Erythroblast (primary cell): ENCODE data around the gene SPATA4.

Experiments used
- GATA1 ChIP-seq: IDR thresholded peaks from 2 replicates; pipeline ENCODE4 v1.6.1; 2011; ENCODE audit warnings: low read depth, mild to moderate bottlenecking, control low read depth, low read length, moderate library complexity
- POLR2A ChIP-seq: IDR thresholded peaks from 2 replicates; pipeline ENCODE4 v1.6.1; 2011; ENCODE audit warnings: mild to moderate bottlenecking, low read length

GRCh38 chr4:176191974-176192373 lies 3.4 kb downstream of the SPATA4 start:
- TF ChIP-seq POLR2A (no peak), GATA1 (no peak)
